Panc1 (cell line): ENCODE measurements around the gene BRD1.

Source experiments
- TF ChIP-seq, protein P1 (sequence below): fragments of 450-650 bp; IDR thresholded peaks from 2 replicates; pipeline ENCODE4 v1.5.1; 2017; ENCODE audit warnings: mild to moderate bottlenecking
- TF ChIP-seq, protein P2 (sequence below), 2 experiments: IDR thresholded peaks; 2 replicates each; pipeline ENCODE4 v1.6.1; 2011 to 2012; ENCODE audit warnings: low read depth in 2 of 2, control low read depth in 1 of 2, low read length in 1 of 2, mild to moderate bottlenecking in 1 of 2, moderate library complexity in 1 of 2; ENCODE audit not compliant: insufficient read depth in 1 of 2

DNA sequence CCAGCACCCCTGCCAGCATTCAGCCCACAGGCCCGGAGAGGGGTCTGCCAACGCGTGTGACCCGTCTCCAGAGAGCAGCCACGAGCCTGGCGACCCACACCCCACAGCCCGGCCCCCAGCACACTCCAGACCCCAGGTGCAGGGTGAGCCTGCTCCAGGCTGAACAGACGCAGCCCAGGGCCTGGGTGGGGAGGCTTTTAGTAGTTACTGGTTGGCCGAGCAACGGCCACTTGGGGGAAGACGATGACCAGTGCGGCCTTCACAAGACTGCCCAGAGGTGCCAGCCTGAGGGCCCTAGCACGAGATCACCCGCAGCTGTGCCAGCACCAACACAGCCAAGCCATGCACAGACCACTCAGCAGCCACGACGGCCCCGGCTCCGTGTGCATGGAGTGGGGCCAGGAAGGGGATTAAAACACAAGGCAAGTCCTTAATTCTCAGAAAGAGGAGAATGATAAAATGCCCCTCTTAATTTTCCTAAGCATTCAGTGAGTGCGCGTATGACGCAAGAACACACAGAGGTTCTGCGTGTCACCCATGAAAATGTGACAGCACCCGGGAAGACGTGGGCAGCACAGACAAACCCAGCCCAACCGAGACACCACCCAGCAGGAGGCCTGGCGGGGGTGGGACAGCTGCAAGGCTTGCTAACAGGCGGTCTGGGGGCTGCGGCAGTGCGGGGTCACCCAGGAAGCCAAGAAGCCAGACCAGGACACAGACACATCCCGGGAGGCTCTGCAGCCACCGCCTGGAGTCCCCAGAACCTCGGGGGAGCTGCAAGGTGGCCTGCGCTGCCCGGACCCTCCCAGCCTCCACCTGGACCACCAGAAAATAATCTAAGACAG, 47.6 kb downstream of the BRD1 start:
- TF ChIP-seq, protein P1, sequence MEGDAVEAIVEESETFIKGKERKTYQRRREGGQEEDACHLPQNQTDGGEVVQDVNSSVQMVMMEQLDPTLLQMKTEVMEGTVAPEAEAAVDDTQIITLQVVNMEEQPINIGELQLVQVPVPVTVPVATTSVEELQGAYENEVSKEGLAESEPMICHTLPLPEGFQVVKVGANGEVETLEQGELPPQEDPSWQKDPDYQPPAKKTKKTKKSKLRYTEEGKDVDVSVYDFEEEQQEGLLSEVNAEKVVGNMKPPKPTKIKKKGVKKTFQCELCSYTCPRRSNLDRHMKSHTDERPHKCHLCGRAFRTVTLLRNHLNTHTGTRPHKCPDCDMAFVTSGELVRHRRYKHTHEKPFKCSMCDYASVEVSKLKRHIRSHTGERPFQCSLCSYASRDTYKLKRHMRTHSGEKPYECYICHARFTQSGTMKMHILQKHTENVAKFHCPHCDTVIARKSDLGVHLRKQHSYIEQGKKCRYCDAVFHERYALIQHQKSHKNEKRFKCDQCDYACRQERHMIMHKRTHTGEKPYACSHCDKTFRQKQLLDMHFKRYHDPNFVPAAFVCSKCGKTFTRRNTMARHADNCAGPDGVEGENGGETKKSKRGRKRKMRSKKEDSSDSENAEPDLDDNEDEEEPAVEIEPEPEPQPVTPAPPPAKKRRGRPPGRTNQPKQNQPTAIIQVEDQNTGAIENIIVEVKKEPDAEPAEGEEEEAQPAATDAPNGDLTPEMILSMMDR, result no peak
- TF ChIP-seq, protein P2, sequence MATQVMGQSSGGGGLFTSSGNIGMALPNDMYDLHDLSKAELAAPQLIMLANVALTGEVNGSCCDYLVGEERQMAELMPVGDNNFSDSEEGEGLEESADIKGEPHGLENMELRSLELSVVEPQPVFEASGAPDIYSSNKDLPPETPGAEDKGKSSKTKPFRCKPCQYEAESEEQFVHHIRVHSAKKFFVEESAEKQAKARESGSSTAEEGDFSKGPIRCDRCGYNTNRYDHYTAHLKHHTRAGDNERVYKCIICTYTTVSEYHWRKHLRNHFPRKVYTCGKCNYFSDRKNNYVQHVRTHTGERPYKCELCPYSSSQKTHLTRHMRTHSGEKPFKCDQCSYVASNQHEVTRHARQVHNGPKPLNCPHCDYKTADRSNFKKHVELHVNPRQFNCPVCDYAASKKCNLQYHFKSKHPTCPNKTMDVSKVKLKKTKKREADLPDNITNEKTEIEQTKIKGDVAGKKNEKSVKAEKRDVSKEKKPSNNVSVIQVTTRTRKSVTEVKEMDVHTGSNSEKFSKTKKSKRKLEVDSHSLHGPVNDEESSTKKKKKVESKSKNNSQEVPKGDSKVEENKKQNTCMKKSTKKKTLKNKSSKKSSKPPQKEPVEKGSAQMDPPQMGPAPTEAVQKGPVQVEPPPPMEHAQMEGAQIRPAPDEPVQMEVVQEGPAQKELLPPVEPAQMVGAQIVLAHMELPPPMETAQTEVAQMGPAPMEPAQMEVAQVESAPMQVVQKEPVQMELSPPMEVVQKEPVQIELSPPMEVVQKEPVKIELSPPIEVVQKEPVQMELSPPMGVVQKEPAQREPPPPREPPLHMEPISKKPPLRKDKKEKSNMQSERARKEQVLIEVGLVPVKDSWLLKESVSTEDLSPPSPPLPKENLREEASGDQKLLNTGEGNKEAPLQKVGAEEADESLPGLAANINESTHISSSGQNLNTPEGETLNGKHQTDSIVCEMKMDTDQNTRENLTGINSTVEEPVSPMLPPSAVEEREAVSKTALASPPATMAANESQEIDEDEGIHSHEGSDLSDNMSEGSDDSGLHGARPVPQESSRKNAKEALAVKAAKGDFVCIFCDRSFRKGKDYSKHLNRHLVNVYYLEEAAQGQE (IDR thresholded peaks at IDR 0.05; ENCODE audit: insufficient read depth in 1 of 2, low read depth in 2 of 2, low read length in 1 of 2), result no peak
